Measurements from ENCODE around the gene DSTN. TPM values are rescaled to one million over a fixed set of nuclear protein-coding genes. Genes with fewer than 3 reads are reported as not detected.

DSTN gene
- 351 and 365 TPM in 2 replicates for total RNA-seq

GRCh38 chr20:17569616-17570346, at the start of gene DSTN:
TSS of gene DSTN (plus strand) at chr20:17570075. CDS start at chr20:17570209, 134 bp downstream.

DNA sequence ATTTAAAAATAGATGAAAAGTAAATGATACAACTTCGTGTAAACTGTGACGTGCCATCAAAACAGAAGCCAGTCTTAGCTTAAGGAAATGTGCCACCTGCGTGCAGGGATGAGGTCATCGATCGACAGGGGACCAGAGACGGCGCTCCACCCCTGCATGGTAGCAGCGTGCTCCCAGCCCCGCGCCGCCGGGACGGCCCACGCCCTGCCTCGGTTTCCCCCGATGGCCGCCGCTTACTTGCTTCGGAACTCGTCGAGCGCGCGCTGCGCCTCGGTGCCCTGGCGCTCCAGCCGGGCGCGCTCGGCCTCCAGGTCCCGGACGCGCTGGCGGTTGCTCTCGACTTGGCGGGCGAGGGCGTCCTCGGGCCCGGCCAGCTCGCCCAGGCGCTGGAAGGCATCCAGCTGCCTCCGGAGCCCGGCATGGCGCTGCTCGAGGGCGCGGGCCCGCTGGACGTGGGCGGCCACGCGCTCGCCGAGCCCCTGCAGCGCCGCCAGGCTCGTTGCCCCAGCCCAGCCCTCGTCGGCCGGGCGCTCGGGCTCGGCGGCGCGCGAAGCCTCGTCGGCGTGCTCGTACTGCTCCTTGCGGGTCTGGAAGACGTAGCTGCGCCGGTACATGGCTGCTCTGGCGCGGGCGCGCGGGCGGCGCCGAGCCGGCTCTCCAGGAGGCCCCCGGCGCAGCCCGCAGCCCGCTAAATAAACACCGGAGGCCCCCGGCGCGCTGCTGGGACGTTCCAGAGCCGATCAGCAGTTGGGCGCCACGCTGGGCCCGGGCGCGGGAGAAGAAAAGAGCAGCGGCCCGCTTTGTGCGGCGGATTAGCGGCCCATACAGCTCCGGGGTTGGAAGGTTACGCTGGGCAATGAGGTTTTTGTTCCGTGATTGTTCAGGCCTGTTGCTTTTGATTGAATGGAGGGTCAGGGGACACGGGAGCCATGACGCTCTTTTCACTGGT, 38.9 kb upstream of the DSTN start, which contains the start of gene BFSP1:
Gene BFSP1, minus strand, starts transcription at position 664 of the 949 bp plus-strand sequence. Its CDS starts 50 bp downstream, at position 614.

Other genes starting within 250 kb of the DSTN start
- 2.0 and 2.3 TPM in 2 replicates for gene BFSP1, start 38.7 kb upstream of the DSTN start, total RNA-seq
- gene RRBP1, start 112.2 kb downstream of the DSTN start, total RNA-seq, result 190 and 195 TPM in 2 replicates
- gene BANF2, start 129.9 kb downstream of the DSTN start, total RNA-seq, result not detected in 2 replicates

Data from myometrial cell (primary cell).